Liver (tissue), 9 donors: Measurements from ENCODE around the gene SHTN1. TPM values are rescaled to one million over a fixed set of nuclear protein-coding genes. Genes with fewer than 3 reads are reported as not detected.

Source experiments
- DNase-seq: peaks from one replicate; pipeline ENCODE4 v3.0.0-alpha.2; 2017; ENCODE audit warnings: low spot score
- H3K27ac ChIP-seq, 2 donors: one replicate each; pipeline ENCODE4 v1.7.0; 2013; ENCODE audit warnings: inconsistent platforms in 2 of 2, low read length in 2 of 2, control low read depth in 1 of 2, low read depth in 1 of 2, mild to moderate bottlenecking in 1 of 2
- H3K27me3 ChIP-seq, 4 donors: one replicate each; pipeline versions ENCODE4 v1.6.1 to v1.7.0; 2013; ENCODE audit warnings: low read length in 3 of 4, inconsistent platforms in 1 of 4, mild to moderate bottlenecking in 1 of 4, moderate library complexity in 1 of 4; ENCODE audit not compliant: control insufficient read depth in 4 of 4, insufficient read depth in 4 of 4
- H3K36me3 ChIP-seq, 4 donors: one replicate each; pipeline versions ENCODE4 v1.6.1 to v1.7.0; 2013; ENCODE audit warnings: low read length in 3 of 4, mild to moderate bottlenecking in 3 of 4, low read depth in 1 of 4, moderate library complexity in 1 of 4; ENCODE audit not compliant: control insufficient read depth in 4 of 4, insufficient read depth in 3 of 4
- H3K4me1 ChIP-seq, 4 donors: one replicate each; pipeline versions ENCODE4 v1.6.1 to v1.7.0; 2013; ENCODE audit warnings: low read length in 3 of 4, mild to moderate bottlenecking in 3 of 4, moderate library complexity in 1 of 4; ENCODE audit not compliant: control insufficient read depth in 4 of 4, insufficient read depth in 4 of 4
- H3K4me3 ChIP-seq, 3 donors: one replicate each; pipeline versions ENCODE4 v1.6.1 to v1.7.0; 2013; ENCODE audit warnings: low read length in 3 of 3, control low read depth in 1 of 3, low read depth in 1 of 3, mild to moderate bottlenecking in 1 of 3
- H3K9ac ChIP-seq, 2 donors: one replicate each; pipeline ENCODE4 v1.7.0; 2013; ENCODE audit warnings: low read length in 2 of 2, mild to moderate bottlenecking in 2 of 2, moderate library complexity in 2 of 2, control low read depth in 1 of 2, low read depth in 1 of 2
- H3K9me3 ChIP-seq, 4 donors: one replicate each; pipeline versions ENCODE4 v1.6.1 to v1.7.0; 2013; ENCODE audit warnings: low read length in 3 of 4; ENCODE audit not compliant: control insufficient read depth in 4 of 4
- CTCF ChIP-seq: fragments of 150-350 bp; IDR thresholded peaks from 2 replicates; pipeline ENCODE4 v1.5.1; 2017; ENCODE audit warnings: improper control_type of control experiment, low read depth, low read length; ENCODE audit not compliant: missing input control
- EGR1 ChIP-seq, 2 donors: IDR thresholded peaks; 2 replicates each; pipeline ENCODE4 v1.6.1; 2016 to 2018; ENCODE audit warnings: antibody characterized with exemption in 2 of 2, low read depth in 2 of 2
- FOXA1 ChIP-seq: IDR thresholded peaks from 2 replicates; pipeline ENCODE4 v1.6.1; 2016; ENCODE audit warnings: antibody characterized with exemption
- GABPA ChIP-seq, 2 donors: IDR thresholded peaks in 1 of 2; conservative IDR thresholded peaks in 1 of 2; 2 replicates each; pipeline ENCODE4 v1.6.1; 2016; ENCODE audit warnings: antibody characterized with exemption in 2 of 2, mild to moderate bottlenecking in 1 of 2, moderate library complexity in 1 of 2
- HNF4G ChIP-seq: IDR thresholded peaks from 2 replicates; pipeline ENCODE4 v1.6.1; 2016; ENCODE audit warnings: antibody characterized with exemption
- NR2F2 ChIP-seq: IDR thresholded peaks from 2 replicates; pipeline ENCODE4 v1.6.1; 2016; ENCODE audit warnings: antibody characterized with exemption
- REST ChIP-seq: IDR thresholded peaks from 2 replicates; pipeline ENCODE4 v1.6.1; 2016; ENCODE audit warnings: antibody characterized with exemption, mild to moderate bottlenecking
- RXRA ChIP-seq, 2 donors: IDR thresholded peaks; 2 replicates each; pipeline ENCODE4 v1.6.1; 2017 to 2018; ENCODE audit warnings: antibody characterized with exemption in 2 of 2, mild to moderate bottlenecking in 1 of 2
- SP1 ChIP-seq: IDR thresholded peaks from 2 replicates; pipeline ENCODE4 v1.6.1; 2018; ENCODE audit warnings: antibody characterized with exemption, mild to moderate bottlenecking
- YY1 ChIP-seq: IDR thresholded peaks from 2 replicates; pipeline ENCODE4 v1.6.1; 2016; ENCODE audit warnings: antibody characterized with exemption, mild to moderate bottlenecking
- ZBTB33 ChIP-seq: IDR thresholded peaks from 2 replicates; pipeline ENCODE4 v1.6.1; 2016; ENCODE audit warnings: antibody characterized with exemption
- WGBS: extraction: QIAGEN DNeasy Blood & Tissue Kit; methylation state at CpG from one replicate; pipeline ENCODE4 v1.1.7; 2013; 5-methylcytosine and 5-hydroxymethylcytosine counted together
- polyA plus RNA-seq, 2 donors: library from polyadenylated mRNA; stranded (reverse) in 1 of 2; unstranded in 1 of 2; fragments of 200-250 nt in 1 of 2; fragments of >200 nt in 1 of 2; fragmentation: Nextera tagmentation in 1 of 2; extraction: Ambion mirVana in 1 of 2; gene quantifications; one replicate each; pipeline versions ENCODE4 v1.2.1 to v1.2.3, GENCODE V29; 2013 to 2015
- total RNA-seq, 2 donors: library from RNA; depleted of rRNA; stranded (reverse); fragments of >200 nt; gene quantifications; one replicate each; pipeline ENCODE4 v1.2.3, GENCODE V29; 2014
- TF ChIP-seq, protein P1 (sequence below): IDR thresholded peaks from 2 replicates; pipeline ENCODE4 v1.6.1; 2016; ENCODE audit warnings: antibody characterized with exemption
- donor health status: healthy.
- donor health status: healthy.
- donor health status: healthy.
- donor health status: healthy.
- donor health status: healthy.

Gene SHTN1
- total and polyA plus RNA-seq, 4 donors, result 3.2 to 11.7 (median 10.3) TPM

DNA sequence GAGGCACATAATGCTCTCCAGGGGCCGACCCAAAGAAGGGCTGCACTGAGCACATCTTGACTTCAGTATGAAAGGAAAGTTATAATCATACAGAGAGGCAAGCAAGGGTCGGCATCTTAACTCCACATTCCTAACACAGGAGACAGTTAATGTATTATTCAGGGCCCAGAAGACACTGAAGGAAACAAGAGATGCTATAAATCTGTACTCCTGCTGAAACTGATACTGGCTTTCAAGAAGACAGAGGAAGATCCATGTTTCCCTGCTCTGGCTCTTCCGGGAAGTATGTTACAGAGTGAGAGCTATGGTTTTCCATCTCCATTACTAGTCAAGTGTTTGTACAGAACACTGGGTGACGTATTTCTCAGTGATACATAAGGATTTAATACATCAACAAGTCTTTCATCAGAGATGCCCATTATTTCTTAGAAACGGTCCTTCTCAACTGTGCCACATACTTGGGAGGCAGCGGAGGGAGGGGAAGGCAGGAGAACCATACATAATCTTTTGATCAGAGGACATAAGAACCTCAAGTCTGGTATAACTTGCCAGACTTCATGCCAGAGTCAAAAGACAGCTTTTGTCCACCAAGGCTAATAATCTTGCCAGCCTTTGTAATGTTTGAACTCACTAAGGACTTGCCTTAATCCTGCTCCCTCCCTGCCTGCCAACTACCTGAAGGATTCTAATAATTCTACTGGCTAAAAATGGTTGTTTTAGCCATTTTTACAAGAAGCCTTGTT is 97.6 kb downstream of the SHTN1 start:
- Histone ChIP-seq H3K27me3 (no peaks in the 10 kb centered on the region), H3K4me3 (no peak overlapping the region), H3K9me3 (no peaks in the 10 kb centered on the region), H3K36me3 (peaks cover 2 to 24% (median 15%) of the 10 kb centered on the region in 4 donors), H3K27ac (no peak overlapping the region), H3K4me1 (peaks cover 0 to 7% (median 5%) of the 10 kb centered on the region in 4 donors), H3K9ac (no peak overlapping the region)
- no peak for DNase-seq
- TF ChIP-seq ZBTB33, result no peak
- no peak for TF ChIP-seq YY1
- TF ChIP-seq, protein P1, sequence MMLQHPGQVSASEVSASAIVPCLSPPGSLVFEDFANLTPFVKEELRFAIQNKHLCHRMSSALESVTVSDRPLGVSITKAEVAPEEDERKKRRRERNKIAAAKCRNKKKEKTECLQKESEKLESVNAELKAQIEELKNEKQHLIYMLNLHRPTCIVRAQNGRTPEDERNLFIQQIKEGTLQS, result no peak
- no peak for TF ChIP-seq RXRA (IDR thresholded peaks at IDR 0.05)
- TF ChIP-seq REST, result no peak
- WGBS, result 92% methylated on average over 6 of the region's 6 CpGs

DNA sequence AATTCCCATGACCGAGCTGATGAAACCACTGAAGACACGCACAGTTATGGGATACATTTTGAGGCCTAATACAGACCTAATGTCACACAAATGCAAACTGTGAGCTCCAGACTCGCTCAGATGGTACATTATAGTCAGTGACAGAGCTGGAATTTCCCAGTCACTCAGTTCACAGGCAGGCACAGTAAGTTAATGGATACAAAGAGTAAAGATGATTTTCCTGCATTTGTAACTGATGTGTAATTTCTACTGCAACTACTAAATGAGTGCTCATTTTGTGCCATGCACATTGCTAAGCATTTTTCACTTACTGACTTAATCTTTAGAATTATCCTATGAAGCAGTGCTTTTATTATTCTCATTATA is 99.2 kb downstream of the SHTN1 start:
- peaks cover 2 to 27% (median 19%) of the 10 kb centered on the region in 4 donors for H3K36me3 ChIP-seq
- no peak for TF ChIP-seq SP1
- TF ChIP-seq NR2F2, result no peak
- TF ChIP-seq CTCF, result no peak
- no peak for TF ChIP-seq REST
- no peak for TF ChIP-seq FOXA1
- TF ChIP-seq GABPA (IDR thresholded peaks at IDR 0.05 in 1 of 2, conservative IDR thresholded peaks at IDR 0.05 in 1 of 2), result no peak
- TF ChIP-seq, protein P1, result no peak
- TF ChIP-seq EGR1 (IDR thresholded peaks at IDR 0.05; ENCODE audit: low read depth in 2 of 2), result no peak
- TF ChIP-seq HNF4G, result no peak
- 96% methylated on average over 3 of the region's 3 CpGs for WGBS

More for the DNA sequence above, 99.2 kb downstream of the SHTN1 start:
- Histone ChIP-seq H3K27ac (no peak overlapping the region), H3K9me3 (no peaks in the 10 kb centered on the region), H3K27me3 (no peaks in the 10 kb centered on the region), H3K4me3 (no peak overlapping the region), H3K9ac (no peak overlapping the region), H3K4me1 (no peaks in the 10 kb centered on the region)
- DNase-seq, result no peak
